Endodermal cell (in vitro differentiated cells): ENCODE measurements around the gene BAG5. TPM values are rescaled to one million over a fixed set of nuclear protein-coding genes. Genes with fewer than 3 reads are reported as not detected.
"Not testable (repeated sequence)": the region's sequence is repeated elsewhere in the genome, so short reads cannot be mapped to it uniquely, and the experiment has no call there.

Experiments
- DNase-seq: peaks from one replicate; pipeline ENCODE4 v3.0.0-alpha.2; 2017
- H3K27ac ChIP-seq: 2 replicates; pipeline ENCODE4 v1.5.1; 2013; ENCODE audit warnings: mild to moderate bottlenecking, low read depth, low read length, moderate library complexity
- H3K27me3 ChIP-seq: 2 replicates; pipeline ENCODE4 v1.6.1; 2013; ENCODE audit warnings: mild to moderate bottlenecking, low read length, moderate library complexity; ENCODE audit not compliant: insufficient read depth, control insufficient read depth, poor library complexity, severe bottlenecking
- H3K36me3 ChIP-seq: 2 replicates; pipeline ENCODE4 v1.7.0; 2013; ENCODE audit warnings: mild to moderate bottlenecking, low read length, moderate library complexity; ENCODE audit not compliant: control insufficient read depth, insufficient read depth
- H3K4me1 ChIP-seq: one replicate; pipeline ENCODE4 v1.7.0; 2013; ENCODE audit warnings: low read length; ENCODE audit not compliant: control insufficient read depth, insufficient read depth
- H3K4me3 ChIP-seq: 2 replicates; pipeline ENCODE4 v1.5.1; 2013; ENCODE audit warnings: mild to moderate bottlenecking, low read length, moderate library complexity
- H3K9ac ChIP-seq: 2 replicates; pipeline ENCODE4 v1.6.1; 2013; ENCODE audit warnings: mild to moderate bottlenecking, low read length, moderate library complexity; ENCODE audit not compliant: poor library complexity, severe bottlenecking; ENCODE audit errors: extremely low read depth
- H3K9me3 ChIP-seq: 2 replicates; pipeline ENCODE4 v1.6.1; 2013; ENCODE audit warnings: mild to moderate bottlenecking, low read length, moderate library complexity; ENCODE audit not compliant: control insufficient read depth
- H3K27ac Mint-ChIP-seq: 2 replicates; pipeline ENCODE4 v1.8.0; 2020; ENCODE audit warnings: mixed read lengths
- H3K27me3 Mint-ChIP-seq: 2 replicates; pipeline ENCODE4 v1.8.0; 2021; ENCODE audit warnings: mild to moderate bottlenecking, mixed read lengths; ENCODE audit not compliant: insufficient read depth
- H3K36me3 Mint-ChIP-seq: 2 replicates; pipeline ENCODE4 v1.8.0; 2020; ENCODE audit warnings: low read depth, mixed read lengths
- H3K4me1 Mint-ChIP-seq: 2 replicates; pipeline ENCODE4 v1.8.0; 2020; ENCODE audit warnings: mixed read lengths
- H3K4me3 Mint-ChIP-seq: 2 replicates; pipeline ENCODE4 v1.8.0; 2020; ENCODE audit warnings: mild to moderate bottlenecking, moderate library complexity, mixed read lengths
- H3K9me3 Mint-ChIP-seq: 2 replicates; pipeline ENCODE4 v1.8.0; 2020; ENCODE audit warnings: mild to moderate bottlenecking, mixed read lengths
- CTCF ChIP-seq: fragments of 200-600 bp; sonication (generic); conservative IDR thresholded peaks from 2 replicates; pipeline ENCODE4 v1.5.0; 2021; ENCODE audit warnings: antibody characterized with exemption, mild to moderate bottlenecking
- WGBS, 2 experiments: methylation state at CpG; one replicate each; pipeline versions ENCODE4 v1.1.5 to v1.1.7; 2013; ENCODE audit warnings: missing lambda C conversion rate in 2 of 2, mixed read lengths in 1 of 2; ENCODE audit not compliant: insufficient coverage in 1 of 2, insufficient read length in 1 of 2; 5-methylcytosine and 5-hydroxymethylcytosine counted together
- total RNA-seq, 2 donors: library from RNA; stranded (reverse); fragmentation: NEBNext Ultra II Directional in 1 of 2; extraction: Animal tissue kit (Norgen Biotek cat#: 25700) in 1 of 2; gene quantifications; 2 replicates in 1 of 2; 3 replicates in 1 of 2; pipeline ENCODE4 v1.2.1, GENCODE V29; 2021

Gene BAG5
- total RNA-seq, 2 donors from 2014 or later = 27.6 to 28.1 TPM

- Histone ChIP-seq H3K27ac (no peak overlapping the region), H3K27me3 (peaks cover 11% of the 10 kb centered on the region), H3K9ac (no peak overlapping the region), H3K36me3 (peaks cover 7% of the 10 kb centered on the region), H3K4me3 (no peak overlapping the region), H3K4me1 (peaks cover 23% of the 10 kb centered on the region), H3K9me3 (no peaks in the 10 kb centered on the region)
- peaks cover 14% of the 10 kb centered on the region for H3K27me3 Mint-ChIP-seq
- no peak for TF ChIP-seq CTCF
- H3K4me1 Mint-ChIP-seq = peaks cover 39% of the 10 kb centered on the region
- DNase-seq = no peak
- no peak overlapping the region for H3K27ac Mint-ChIP-seq
- no peaks in the 10 kb centered on the region for H3K36me3 Mint-ChIP-seq
- no peaks in the 10 kb centered on the region for H3K9me3 Mint-ChIP-seq
- 83% methylated on average over 1 of the region's 1 CpG; no CpG with 5 or more reads in 1 of the 2 experiments for WGBS, 2 experiments
- H3K4me3 Mint-ChIP-seq = no peak overlapping the region
Measured at GRCh38 chr14:103526914-103527248, 35.6 kb downstream of the BAG5 start.

GRCh38 chr14:103526247-103526913 is 36.1 kb downstream of the BAG5 start:
- TF ChIP-seq CTCF = no peak
- H3K4me3 Mint-ChIP-seq = peak overlapping the region; percentile 13
- no peak overlapping the region for H3K27ac Mint-ChIP-seq
- peaks cover 14% of the 10 kb centered on the region for H3K27me3 Mint-ChIP-seq
- WGBS, 2 experiments = 86 to 89% methylated on average over 5 to 8 of the region's 8 CpGs
- peaks cover 11% of the 10 kb centered on the region for H3K27me3 ChIP-seq
- no peak overlapping the region for H3K4me3 ChIP-seq
- peaks cover 39% of the 10 kb centered on the region for H3K4me1 Mint-ChIP-seq
- peaks cover 7% of the 10 kb centered on the region for H3K36me3 ChIP-seq
- DNase-seq = no peak
- peaks cover 23% of the 10 kb centered on the region for H3K4me1 ChIP-seq
- no peak overlapping the region for H3K9ac ChIP-seq
- H3K27ac ChIP-seq = no peak overlapping the region
- no peaks in the 10 kb centered on the region for H3K9me3 Mint-ChIP-seq
- no peaks in the 10 kb centered on the region for H3K9me3 ChIP-seq
- H3K36me3 Mint-ChIP-seq = no peaks in the 10 kb centered on the region

GRCh38 chr14:103525430-103526246 is 36.8 kb downstream of the BAG5 start:
- peak overlapping the region; percentile 13 for H3K4me3 Mint-ChIP-seq
- WGBS, 2 experiments = 68 to 74% methylated on average over 12 to 17 of the region's 17 CpGs
- H3K27me3 Mint-ChIP-seq = peaks cover 14% of the 10 kb centered on the region
- H3K27ac ChIP-seq, H3K36me3 ChIP-seq, H3K9me3 Mint-ChIP-seq, H3K9me3 ChIP-seq, DNase-seq, H3K36me3 Mint-ChIP-seq, H3K9ac ChIP-seq: not testable (repeated sequence)
- H3K27ac Mint-ChIP-seq = peak overlapping the region; percentile 72
- Histone ChIP-seq H3K27me3 (peaks cover 11% of the 10 kb centered on the region), H3K4me3 (peak overlapping the region; percentile 43), H3K4me1 (peaks cover 23% of the 10 kb centered on the region)
- H3K4me1 Mint-ChIP-seq = peaks cover 39% of the 10 kb centered on the region
